NCI-H2107 treated with DMSO at 0.1 percent for 48 hours (cell line): ENCODE data around the gene TFB1M.
"Not testable (repeated sequence)": the region's sequence is repeated elsewhere in the genome, so short reads cannot be mapped to it uniquely, and the experiment has no call there.

Experiments
- DNase-seq: peaks from one replicate; lab custom pipeline; 2025; ENCODE audit not compliant: unreplicated experiment; lab: John Stamatoyannopoulos, UW

TFB1M gene

DNA sequence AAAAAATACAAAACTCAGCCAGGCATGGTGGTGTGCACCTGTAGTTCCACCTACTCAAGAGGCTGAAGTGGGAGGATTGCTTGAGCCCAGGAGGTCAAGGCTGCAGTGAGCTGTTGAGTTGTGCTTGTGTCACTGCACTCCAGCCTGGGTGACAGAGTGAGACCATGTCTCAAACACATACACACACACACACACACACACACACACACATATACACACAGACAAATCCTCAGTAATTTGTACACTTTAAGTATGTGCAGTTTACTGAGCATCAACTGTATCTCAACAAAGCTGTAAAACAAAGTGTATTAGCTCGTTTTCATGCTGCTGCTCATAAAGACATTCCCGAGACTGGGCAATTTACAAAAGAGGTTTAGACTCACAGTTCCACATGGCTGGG lies 7.3 kb downstream of the TFB1M start:
- DNase-seq: no peak

DNA sequence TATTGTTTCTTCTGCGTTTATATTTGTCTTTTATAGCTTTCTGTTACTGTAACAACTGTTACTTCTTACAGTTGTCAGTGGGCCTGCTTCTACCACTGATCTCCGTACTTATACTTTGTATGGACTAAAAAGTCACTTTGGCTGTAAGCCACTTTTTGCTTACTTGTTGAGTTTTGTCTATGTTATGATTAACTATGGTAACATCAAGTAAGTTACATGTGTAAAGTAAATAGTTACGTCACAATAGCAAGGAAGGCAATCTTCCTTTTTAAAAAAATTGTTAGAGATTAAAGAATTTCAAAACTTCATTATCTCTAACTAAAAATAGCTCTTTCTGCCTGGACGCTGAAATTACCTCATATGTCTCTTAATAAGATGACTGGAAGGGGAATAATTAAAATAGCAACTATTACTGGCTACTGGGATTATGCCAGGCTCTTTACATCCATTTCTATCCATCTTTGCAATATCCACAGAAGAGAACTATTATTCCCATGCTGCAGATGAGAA lies 10.9 kb downstream of the TFB1M start:
- DNase-seq: no peak

DNA sequence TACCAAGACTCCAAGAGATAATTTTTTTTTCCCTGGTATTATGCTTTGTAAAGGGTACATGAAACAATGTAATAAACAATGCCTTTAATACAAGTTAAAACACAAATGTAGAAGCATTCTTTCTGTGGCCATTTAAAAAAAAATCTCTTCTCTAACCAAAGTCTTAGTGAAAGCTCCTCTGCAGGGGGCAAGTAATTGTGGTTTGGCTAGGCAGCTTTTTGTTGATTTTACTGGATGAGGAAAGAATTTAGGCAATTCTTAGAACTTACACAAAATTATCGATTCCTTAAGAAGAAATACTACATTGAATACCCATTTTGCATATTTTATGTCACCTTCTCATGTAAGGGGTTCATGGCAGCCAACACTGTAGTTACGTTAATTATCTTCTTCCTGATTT lies 12.4 kb downstream of the TFB1M start:
- DNase-seq: no peak

DNA sequence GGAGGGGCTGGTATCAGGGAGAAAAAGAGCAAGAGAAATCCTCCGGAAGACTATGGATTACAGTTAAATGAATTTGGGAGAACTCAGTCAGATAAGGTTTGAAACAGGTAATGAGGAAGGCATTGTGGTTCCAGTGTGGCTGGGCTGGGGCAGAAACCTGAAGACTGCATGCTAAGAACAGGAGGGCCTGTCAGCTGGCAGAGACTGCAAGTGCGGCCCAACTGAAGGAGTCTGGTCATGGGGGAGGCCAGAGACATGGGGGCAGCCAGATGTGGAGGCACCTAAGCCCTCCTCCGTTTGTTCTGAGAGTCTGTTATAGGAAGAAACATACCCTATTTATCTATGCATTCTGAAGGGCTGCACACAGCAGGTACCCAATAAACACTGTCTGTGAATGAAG lies 16.6 kb downstream of the TFB1M start:
- no peak for DNase-seq

DNA sequence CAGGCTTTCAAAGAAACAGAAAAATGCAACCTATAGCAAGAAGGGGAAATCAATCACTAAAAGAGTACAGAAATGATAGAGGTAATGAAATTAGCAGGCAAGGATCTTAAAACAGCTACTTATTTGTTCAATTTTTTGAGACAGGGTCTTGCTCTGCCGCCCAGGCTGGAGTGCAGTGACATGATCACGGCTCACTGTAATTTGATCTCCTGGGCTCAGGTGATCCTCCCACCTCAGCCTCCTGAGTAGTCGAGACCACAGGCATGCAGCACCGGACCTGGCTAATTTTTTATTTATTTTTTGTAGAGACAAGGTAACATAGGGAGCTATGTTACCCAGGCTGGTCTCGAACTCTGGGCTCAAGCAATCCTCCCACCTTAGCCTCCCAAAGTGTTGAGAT lies 21.6 kb downstream of the TFB1M start:
- no peak for DNase-seq

DNA sequence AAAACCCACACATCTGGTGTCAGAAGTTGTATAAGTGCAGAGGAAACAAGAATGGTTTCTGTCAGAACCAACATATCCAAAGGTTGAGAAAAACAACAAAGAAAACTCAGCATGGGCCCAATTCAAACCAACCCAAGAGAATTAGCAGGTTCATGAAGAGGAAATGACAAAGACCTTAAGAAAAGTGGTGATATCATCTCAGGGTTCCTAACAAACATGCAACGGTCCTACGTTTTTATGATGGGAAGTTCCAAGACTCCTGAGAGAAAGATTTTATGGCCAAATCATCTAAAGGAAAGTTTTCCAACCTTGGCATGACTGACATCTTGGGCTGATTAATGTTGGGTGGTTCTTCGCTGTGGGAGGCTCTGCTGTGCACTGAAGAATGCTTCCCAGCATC lies 23.0 kb downstream of the TFB1M start:
- DNase-seq: no peak

DNA sequence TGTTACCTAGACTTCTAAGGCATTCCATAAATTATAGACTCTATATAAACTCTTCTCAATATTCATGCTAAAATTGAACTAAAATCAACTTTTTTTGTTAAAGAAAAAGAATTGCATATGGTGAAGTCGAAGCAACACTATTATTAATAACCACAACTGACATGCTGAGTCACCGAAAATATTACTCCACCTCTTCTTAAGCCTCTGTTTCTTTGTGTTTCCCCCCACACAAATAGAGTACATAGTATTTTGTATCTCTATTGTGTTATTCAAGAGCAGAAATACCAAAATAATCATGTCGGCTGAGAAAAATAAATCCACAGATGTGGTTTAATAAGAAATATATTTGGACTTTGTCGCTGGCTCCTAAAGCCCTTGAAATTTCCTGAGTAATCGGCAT lies 23.8 kb downstream of the TFB1M start:
- DNase-seq: no peak

DNA sequence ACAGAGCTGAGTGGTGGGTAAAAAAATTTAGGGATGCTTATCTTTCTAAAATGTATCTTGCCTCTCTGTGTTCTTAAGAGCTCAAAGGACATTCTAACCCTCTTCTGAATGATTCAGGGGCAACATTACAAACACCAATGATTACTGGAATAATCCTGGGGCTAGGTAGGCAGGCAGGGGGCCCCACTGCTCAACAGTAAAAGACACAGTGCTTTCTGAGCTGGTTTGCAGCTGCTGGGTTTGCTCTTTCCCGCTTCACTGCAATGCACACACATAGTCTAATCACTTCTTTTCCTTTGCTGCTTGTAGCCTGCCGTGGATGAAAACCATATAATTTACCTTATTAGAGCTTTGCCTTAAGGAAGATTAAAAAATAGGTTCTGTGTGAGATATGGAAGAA lies 26.5 kb downstream of the TFB1M start:
- DNase-seq: no peak

DNA sequence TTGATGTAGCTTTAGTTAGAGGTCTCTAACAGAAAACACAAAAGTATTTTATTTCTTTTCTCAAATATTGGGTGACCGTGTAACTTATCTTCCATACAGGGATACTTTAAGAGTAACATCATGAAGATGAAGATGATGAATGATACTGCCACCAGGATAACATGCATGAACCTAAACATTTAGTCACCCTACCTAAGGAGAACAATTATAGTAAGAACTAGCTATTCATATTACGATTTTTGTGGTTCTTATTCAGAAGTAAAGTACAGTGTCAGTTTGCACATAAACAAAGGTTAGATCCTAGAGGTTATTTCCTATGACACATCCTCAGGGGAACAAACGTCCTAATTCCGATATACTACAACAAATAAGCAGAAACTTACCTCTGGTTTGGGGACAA lies 29.5 kb downstream of the TFB1M start:
- no peak for DNase-seq

DNA sequence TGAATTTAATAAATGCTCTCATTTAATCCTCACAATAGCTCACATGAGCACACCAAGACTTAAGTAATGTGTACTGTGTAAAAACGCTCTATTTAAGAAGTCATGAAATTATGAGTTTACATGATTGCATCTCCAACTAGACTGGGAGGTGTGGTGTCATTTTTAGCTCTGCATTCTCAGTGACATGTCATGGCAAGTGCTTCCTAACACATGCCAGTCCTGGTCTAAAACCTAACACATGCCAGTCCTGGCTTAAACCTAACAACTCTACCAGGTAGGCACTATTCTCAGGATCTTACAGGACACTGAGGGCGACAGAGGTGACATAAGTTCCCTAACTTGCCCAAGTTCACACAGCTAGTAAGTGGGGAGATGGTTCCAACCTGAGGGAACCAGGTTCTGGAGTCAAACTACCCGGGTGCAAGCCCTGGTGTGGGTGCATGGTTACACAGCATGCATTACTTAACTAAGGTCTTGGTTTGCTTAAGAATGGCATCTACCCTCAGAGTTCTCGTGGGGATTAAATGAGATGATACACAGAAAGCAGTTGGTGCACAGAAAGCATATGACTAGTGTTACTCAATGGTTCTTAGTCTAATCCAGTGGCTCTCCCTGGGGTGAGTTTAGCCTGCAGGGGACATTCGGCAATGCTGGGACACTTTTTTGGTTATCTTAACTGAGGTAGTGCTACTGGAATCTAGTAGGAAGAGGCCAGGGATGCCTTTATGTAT lies 35.8 kb downstream of the TFB1M start:
- DNase-seq: no peak

DNA sequence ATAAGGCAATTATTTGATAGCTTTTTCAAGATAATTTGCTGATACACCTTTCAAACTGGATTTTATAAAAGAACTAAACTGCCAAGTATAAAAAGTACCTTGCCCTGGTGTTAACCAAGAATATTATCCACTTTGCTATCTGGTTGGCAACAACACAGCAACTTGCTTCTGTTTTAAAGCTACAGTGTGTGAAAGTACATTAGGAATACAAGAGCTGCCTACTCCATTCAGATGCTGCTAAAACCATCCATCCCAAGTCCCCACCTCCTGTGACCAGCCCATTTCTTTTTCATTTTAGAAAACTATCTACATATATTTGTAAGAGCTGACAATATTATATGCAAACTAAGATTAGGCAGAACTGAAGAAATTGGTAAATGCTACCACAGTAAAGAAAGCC lies 37.6 kb downstream of the TFB1M start:
- no peak for DNase-seq

DNA sequence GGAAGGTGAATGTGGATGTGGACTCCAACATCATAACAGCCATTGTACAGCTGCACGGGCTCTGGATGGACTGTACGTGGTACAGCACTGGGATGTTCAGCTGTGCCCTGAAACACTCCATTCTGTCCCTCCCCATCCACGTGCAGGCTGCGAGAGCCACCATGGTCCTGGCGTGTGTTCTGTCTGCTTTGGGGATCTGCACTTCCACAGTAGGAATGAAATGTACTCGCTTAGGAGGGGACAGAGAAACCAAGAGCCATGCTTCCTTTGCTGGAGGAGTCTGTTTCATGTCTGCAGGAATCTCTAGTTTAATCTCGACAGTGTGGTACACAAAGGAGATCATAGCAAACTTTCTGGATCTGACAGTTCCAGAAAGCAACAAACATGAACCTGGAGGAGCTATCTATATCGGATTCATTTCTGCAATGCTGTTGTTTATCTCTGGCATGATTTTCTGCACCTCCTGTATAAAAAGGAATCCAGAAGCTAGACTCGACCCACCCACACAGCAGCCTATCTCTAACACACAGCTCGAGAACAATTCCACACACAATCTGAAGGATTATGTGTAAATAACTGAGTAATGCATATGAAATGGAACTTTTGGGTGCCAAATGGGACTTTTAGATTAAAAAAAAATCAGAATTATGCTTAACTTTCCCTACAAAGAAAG lies 38.3 kb downstream of the TFB1M start:
- no peak for DNase-seq

DNA sequence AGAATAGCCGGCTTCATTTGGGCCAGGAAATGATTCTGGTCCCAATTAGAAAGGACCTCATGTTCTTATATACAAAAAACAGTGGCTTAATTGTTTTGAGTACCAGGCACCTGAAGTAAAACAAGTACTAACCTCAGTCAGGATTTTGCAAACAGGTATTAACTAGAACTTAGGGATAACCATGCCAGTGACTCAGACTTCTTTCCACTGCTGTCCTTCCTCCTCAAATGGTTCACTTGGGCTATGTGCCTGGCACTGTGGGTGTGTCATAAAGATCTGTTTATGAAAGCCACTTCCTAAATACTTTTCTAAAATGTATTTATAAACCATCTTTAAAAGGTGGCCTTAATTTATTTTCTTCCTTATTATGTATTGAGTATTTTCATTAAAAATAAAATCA lies 39.8 kb downstream of the TFB1M start:
- DNase-seq: no peak

DNA sequence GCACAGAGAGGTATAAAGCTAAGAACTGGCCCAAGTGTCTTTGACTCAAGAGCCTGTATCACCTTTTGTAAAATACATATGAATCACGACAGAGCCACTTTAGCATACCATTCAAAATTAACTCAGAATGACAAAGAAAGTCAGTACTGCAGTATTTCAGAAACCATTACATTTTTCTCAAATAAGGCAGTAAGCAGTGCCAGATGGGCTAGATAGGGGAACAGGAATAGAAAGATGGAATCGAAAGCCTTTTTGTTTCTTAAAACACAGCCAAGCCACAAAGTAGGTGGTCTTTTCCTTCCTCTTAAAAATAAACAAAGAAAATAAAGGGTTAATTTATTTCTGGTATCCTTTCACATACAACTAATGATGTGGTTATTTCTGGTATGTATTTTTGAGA lies 40.2 kb downstream of the TFB1M start:
- no peak for DNase-seq

DNA sequence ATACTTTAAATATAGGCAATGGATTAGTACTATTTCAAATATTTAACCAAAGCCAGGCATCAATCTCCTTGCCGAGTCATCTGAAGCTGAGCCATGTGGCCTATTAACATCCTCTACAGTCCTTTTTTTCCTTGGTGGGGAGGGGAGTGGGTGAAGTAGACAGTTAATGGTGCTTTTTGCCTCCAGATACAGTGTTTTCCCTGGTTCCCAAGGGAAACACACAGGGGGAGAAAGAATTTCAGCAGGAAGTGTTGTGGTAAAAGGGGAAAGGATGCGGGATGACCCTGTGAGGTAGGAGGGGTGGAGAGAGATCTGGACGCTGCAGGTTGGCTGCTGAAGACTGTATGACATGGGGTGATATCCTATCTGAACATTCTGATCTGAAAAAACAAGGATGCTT lies 40.9 kb downstream of the TFB1M start:
- DNase-seq: no peak

DNA sequence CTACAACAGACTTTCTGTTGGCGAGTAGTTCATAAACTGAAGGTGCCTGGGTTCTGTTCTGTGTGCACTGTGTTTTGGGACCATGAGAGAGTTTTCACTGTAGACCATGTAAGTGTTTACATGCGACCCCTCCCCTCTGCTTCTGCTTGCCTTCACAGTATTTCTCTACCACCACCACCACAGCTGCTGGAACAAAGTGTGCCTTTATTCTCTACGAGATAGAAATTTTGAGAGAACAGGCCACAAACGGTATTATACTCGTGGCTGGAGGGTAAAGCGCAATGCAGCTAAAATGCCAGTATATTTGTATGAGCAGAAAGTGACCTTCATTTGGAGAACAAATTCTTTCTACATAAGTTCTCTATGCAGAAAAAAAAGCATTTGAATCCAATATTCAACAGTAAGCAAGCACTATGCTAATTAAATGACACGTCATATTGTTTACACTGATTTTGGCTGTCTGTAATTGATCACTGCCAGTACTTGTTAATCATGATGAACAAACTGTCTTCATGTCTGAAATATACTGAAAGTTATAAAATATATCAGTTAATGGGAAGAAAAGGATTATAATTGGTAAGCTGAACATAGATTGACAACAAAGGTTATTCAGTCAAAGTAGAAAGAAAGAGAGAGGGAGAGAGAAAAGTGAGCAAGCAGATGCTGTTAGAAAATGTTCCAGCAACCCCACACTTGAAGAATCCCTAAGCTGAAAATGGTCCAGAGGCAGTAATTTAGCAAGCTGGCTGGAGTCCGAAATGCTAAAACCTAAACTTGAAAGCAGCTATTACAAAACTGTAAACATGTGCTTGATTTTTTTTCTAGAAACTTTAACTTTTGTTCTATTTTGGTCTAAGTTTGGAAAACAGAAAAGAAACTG lies 41.7 kb downstream of the TFB1M start:
- no peak for DNase-seq

DNA sequence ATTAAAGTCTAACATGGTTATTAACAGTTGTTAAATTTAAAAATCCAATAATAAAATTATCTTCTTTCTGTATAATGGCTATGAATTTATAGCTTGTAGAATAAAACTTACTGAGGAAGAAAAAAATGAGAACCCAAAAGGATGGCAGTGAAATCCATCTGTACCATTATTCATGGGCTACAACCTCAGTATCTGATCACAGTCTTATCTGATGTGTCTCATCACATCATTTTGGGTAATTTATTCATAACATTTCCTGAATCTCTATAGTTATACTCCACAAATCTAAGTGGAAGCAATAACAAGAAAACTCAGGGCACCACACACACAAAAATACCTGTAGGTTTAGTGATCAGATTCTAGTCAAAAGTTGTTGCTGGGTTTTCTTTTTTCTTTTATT lies 43.1 kb downstream of the TFB1M start:
- no peak for DNase-seq

DNA sequence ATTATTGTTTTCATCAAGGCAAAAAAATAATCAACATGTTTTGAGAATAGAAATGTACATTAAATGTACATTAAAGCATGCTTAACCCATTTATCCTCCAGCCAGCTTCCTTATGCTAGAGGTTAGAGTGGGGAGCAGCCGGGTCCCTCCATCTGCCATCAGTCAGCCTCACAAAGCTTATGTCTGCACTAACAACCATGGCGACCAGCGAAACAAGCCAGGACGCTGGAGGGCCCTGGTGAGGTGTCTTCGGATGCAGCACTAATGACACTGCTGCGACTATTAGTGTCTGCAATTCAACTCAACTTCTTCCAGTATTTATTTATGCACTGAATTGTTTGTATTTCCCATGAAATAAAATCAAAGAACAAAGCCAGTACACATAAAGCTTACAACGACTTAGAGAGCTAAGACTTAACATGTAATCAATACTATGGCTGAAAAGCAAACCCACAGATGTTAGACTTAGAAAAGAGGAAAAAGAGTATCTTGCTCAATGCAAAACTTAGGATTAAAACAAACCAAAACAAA lies 43.7 kb downstream of the TFB1M start:
- no peak for DNase-seq

DNA sequence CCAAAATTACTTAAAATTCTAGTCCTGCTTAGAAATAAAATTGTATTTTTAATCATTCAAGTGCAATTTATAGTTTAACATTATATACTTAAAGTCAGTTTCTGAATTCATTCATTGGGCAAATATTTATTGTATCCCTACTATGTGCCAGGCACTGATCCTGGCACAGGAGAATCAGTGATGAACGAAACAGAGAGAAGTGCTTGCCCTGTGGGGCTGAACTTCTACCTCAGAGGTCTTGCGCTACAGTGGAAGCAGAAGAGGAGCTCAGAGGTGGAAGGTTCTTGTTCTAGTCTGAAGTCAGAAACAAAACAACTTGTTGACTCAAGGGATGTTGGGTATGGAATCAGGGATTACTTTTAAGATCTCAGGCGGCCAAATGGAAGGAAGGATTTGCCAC lies 44.5 kb downstream of the TFB1M start:
- no peak for DNase-seq

DNA sequence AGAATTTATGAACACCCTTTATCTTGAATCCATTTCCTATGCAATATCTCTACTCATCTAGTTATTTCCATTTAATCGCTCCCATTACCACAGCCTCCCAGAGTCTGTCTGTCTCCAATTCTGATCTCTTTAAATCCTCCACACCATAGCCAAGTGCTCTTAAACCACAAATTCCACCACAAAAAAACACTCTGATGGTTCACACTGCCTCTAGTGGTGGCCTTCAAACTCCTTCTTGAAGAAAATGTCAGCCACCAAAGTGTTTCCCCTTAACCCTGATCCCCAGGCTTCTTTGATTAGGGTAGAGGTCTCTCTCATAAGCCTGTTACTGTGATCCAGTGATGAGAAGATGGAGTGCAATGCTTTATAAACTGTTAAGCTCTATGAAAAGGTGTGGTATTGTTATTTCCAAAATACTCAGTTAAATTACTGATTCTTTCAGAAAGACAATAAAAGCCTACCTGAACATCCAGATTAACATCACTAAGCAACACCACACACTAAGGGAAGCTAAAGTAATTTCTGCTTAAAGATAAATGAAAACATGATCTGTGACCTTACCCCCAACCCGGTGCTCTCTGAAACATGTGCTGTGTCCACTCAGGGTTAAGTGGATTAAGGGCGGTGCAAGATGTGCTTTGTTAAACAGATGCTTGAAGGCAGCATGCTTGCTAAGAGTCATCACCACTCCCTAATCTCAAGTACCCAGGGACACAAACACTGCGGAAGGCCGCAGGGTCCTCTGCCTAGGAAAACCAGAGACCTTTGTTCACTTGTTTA lies 46.0 kb downstream of the TFB1M start:
- DNase-seq: not testable (repeated sequence)

DNA sequence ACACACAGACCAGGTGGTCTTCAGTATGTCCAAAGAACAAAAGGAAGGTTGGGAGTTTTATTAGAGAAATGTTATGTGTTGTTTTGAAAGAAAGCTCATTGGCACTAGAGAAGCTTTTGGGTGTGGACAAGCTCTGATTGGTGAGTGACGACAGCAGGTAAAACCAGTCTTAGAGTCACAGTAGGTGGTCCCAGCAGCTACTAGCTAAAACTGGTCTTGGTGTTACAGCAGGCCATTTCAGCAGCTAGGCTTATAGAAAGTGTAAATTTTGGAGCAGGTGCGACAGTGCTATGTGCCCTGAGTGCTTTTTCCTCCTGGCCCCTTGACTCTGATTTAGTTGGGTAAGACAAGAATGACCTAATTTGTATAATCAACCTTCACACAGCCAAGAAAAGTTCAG lies 46.9 kb downstream of the TFB1M start:
- no peak for DNase-seq
